ENCODE results near the gene SATB2.
A peak's percentile ranks its signal among the peaks of the same experiment; 100 is the strongest.

DNA sequence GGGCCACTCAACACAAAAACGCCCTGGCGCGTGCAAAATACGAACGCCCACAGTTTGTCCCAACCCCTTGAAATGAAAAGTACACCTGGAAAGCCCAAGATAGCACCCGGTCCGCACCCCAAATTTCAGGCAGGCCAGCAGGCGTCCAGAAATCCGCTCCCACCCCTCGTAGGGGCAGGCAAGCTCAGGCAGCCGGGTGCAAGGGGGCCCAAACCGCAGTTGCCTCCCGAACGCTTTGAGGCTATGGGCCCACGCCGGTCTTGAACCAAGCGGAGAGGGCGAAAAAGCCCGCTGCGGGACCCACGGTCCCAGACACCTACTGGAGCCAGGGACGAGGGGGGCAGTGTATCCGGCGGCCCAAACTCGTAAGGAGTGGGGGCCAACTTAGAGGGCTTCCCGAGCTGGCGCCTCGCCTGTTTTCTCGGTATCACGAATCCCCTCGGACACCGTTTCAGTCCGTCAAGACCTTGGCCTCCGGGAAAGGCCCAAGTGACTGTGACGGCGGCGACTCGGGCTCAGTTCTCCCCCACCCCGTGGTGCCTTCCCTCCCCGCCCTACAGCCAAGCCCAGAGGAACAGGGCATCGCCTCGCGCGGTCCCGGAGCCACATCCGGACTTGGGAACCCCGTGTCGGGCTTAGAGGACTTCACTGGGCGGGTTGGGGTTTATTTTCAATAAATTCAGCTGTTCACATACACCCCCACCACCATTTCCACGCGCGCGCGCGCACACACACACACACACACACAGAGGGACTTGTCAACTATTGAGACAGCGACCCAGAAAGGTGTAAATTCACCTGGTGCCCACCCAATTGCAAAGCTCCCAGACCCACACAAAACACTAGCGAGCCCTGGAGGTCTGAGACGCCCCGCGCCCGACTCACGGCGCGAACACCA is 6.2 kb upstream of the SATB2 start:
- TF ChIP-seq CTCF (IDR thresholded peaks at IDR 0.05; ENCODE audit: poor library complexity, severe bottlenecking) (no peak), SMC3 (conservative IDR thresholded peaks at IDR 0.05; ENCODE audit: poor library complexity) (peak; percentile 3), TAF1 (IDR thresholded peaks at IDR 0.05; ENCODE audit: low read depth) (no peak), EP300 (conservative IDR thresholded peaks at IDR 0.05; ENCODE audit: poor library complexity, severe bottlenecking) (no peak), POLR2AphosphoS5 (IDR thresholded peaks at IDR 0.05) (no peak), RAD21 (conservative IDR thresholded peaks at IDR 0.05) (peak; percentile 2), EZH2 (IDR thresholded peaks at IDR 0.05; ENCODE audit: borderline replicate concordance, insufficient read depth, low read length, poor library complexity, severe bottlenecking) (no peak), MXI1 (conservative IDR thresholded peaks at IDR 0.05; ENCODE audit: poor library complexity, severe bottlenecking) (no peak)
- TF ChIP-seq, protein P1, sequence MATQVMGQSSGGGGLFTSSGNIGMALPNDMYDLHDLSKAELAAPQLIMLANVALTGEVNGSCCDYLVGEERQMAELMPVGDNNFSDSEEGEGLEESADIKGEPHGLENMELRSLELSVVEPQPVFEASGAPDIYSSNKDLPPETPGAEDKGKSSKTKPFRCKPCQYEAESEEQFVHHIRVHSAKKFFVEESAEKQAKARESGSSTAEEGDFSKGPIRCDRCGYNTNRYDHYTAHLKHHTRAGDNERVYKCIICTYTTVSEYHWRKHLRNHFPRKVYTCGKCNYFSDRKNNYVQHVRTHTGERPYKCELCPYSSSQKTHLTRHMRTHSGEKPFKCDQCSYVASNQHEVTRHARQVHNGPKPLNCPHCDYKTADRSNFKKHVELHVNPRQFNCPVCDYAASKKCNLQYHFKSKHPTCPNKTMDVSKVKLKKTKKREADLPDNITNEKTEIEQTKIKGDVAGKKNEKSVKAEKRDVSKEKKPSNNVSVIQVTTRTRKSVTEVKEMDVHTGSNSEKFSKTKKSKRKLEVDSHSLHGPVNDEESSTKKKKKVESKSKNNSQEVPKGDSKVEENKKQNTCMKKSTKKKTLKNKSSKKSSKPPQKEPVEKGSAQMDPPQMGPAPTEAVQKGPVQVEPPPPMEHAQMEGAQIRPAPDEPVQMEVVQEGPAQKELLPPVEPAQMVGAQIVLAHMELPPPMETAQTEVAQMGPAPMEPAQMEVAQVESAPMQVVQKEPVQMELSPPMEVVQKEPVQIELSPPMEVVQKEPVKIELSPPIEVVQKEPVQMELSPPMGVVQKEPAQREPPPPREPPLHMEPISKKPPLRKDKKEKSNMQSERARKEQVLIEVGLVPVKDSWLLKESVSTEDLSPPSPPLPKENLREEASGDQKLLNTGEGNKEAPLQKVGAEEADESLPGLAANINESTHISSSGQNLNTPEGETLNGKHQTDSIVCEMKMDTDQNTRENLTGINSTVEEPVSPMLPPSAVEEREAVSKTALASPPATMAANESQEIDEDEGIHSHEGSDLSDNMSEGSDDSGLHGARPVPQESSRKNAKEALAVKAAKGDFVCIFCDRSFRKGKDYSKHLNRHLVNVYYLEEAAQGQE (IDR thresholded peaks at IDR 0.05; ENCODE audit: borderline replicate concordance) = no peak
